Mucosa of rectum (tissue), 2 donors: ENCODE results near the gene RHOU.

ENCODE experiments used
- H3K27ac ChIP-seq, 2 donors: one replicate each; pipeline ENCODE4 v1.7.0; 2013; ENCODE audit warnings: inconsistent platforms in 2 of 2, low read depth in 2 of 2, low read length in 2 of 2
- H3K27me3 ChIP-seq, 2 donors: one replicate each; pipeline ENCODE4 v1.7.0; 2013; ENCODE audit warnings: low read length in 2 of 2; ENCODE audit not compliant: control insufficient read depth in 2 of 2, insufficient read depth in 2 of 2
- H3K36me3 ChIP-seq, 2 donors: one replicate each; pipeline ENCODE4 v1.7.0; 2013; ENCODE audit warnings: low read length in 2 of 2; ENCODE audit not compliant: control insufficient read depth in 2 of 2, insufficient read depth in 2 of 2
- H3K4me1 ChIP-seq, 2 donors: one replicate each; pipeline ENCODE4 v1.7.0; 2013; ENCODE audit warnings: low read length in 2 of 2, mild to moderate bottlenecking in 1 of 2; ENCODE audit not compliant: control insufficient read depth in 2 of 2, insufficient read depth in 2 of 2
- H3K4me3 ChIP-seq, 2 donors: one replicate each; pipeline ENCODE4 v1.7.0; 2013; ENCODE audit warnings: low read length in 2 of 2
- H3K9ac ChIP-seq, 2 donors: one replicate each; pipeline ENCODE4 v1.7.0; 2013; ENCODE audit warnings: low read length in 2 of 2, low read depth in 1 of 2, mild to moderate bottlenecking in 1 of 2
- H3K9me3 ChIP-seq, 2 donors: one replicate each; pipeline ENCODE4 v1.7.0; 2013; ENCODE audit warnings: low read length in 2 of 2; ENCODE audit not compliant: control insufficient read depth in 2 of 2
- donor health status: healthy.
- donor health status: Normal muscosa, but diverticular disease.

The RHOU gene

GRCh38 chr1:228745497-228745896 is 10.2 kb downstream of the RHOU start:
- Histone ChIP-seq H3K4me1 (no peaks in the 10 kb centered on the region), H3K9ac (no peak overlapping the region), H3K36me3 (peaks cover 14 to 26% of the 10 kb centered on the region in 2 donors), H3K27me3 (no peaks in the 10 kb centered on the region), H3K4me3 (no peak overlapping the region), H3K27ac (no peak overlapping the region), H3K9me3 (no peaks in the 10 kb centered on the region)

GRCh38 chr1:228747301-228747935 is 12.1 kb downstream of the RHOU start:
- no peak overlapping the region for H3K27ac ChIP-seq
- no peak overlapping the region for H3K4me3 ChIP-seq
- no peaks in the 10 kb centered on the region for H3K4me1 ChIP-seq
- H3K9ac ChIP-seq = no peak overlapping the region
- H3K9me3 ChIP-seq = no peaks in the 10 kb centered on the region
- H3K36me3 ChIP-seq = peaks cover 14 to 22% of the 10 kb centered on the region in 2 donors
- H3K27me3 ChIP-seq = no peaks in the 10 kb centered on the region

- Histone ChIP-seq H3K27me3 (no peaks in the 10 kb centered on the region), H3K4me3 (no peak overlapping the region), H3K27ac (no peak overlapping the region), H3K9ac (no peak overlapping the region), H3K4me1 (no peaks in the 10 kb centered on the region), H3K9me3 (no peaks in the 10 kb centered on the region), H3K36me3 (peaks cover 10 to 20% of the 10 kb centered on the region in 2 donors)
Measured at GRCh38 chr1:228748029-228748428, 12.8 kb downstream of the RHOU start.

- Histone ChIP-seq H3K9ac (no peak overlapping the region), H3K9me3 (no peaks in the 10 kb centered on the region), H3K27me3 (no peaks in the 10 kb centered on the region), H3K27ac (no peak overlapping the region), H3K36me3 (peaks cover 8 to 16% of the 10 kb centered on the region in 2 donors), H3K4me3 (no peak overlapping the region), H3K4me1 (no peaks in the 10 kb centered on the region)
Measured at GRCh38 chr1:228748431-228748830, 13.2 kb downstream of the RHOU start.

GRCh38 chr1:228749765-228750164 is 14.5 kb downstream of the RHOU start:
- Histone ChIP-seq H3K36me3 (peaks cover 0 to 5% of the 10 kb centered on the region in 2 donors), H3K9ac (no peak overlapping the region), H3K4me3 (no peak overlapping the region), H3K27me3 (no peaks in the 10 kb centered on the region), H3K9me3 (no peaks in the 10 kb centered on the region), H3K4me1 (no peaks in the 10 kb centered on the region), H3K27ac (no peak overlapping the region)

GRCh38 chr1:228750915-228751314 is 15.6 kb downstream of the RHOU start:
- Histone ChIP-seq H3K9me3 (no peaks in the 10 kb centered on the region), H3K36me3 (peaks cover 0 to 5% of the 10 kb centered on the region in 2 donors), H3K27ac (no peak overlapping the region), H3K4me1 (no peaks in the 10 kb centered on the region), H3K4me3 (no peak overlapping the region), H3K27me3 (no peaks in the 10 kb centered on the region), H3K9ac (no peak overlapping the region)

GRCh38 chr1:228751360-228752098 is 16.2 kb downstream of the RHOU start:
- Histone ChIP-seq H3K9ac (no peak overlapping the region), H3K27me3 (no peaks in the 10 kb centered on the region), H3K27ac (no peak overlapping the region), H3K36me3 (peaks cover 0 to 3% of the 10 kb centered on the region in 2 donors), H3K4me1 (no peaks in the 10 kb centered on the region), H3K4me3 (no peak overlapping the region), H3K9me3 (no peaks in the 10 kb centered on the region)

GRCh38 chr1:228752258-228752657 is 17.0 kb downstream of the RHOU start:
- Histone ChIP-seq H3K9me3 (no peaks in the 10 kb centered on the region), H3K27ac (no peak overlapping the region), H3K4me1 (no peaks in the 10 kb centered on the region), H3K27me3 (no peaks in the 10 kb centered on the region), H3K36me3 (no peaks in the 10 kb centered on the region), H3K9ac (no peak overlapping the region), H3K4me3 (no peak overlapping the region)

- H3K27ac ChIP-seq = no peak overlapping the region
- H3K27me3 ChIP-seq = no peaks in the 10 kb centered on the region
- H3K9me3 ChIP-seq = no peaks in the 10 kb centered on the region
- H3K4me1 ChIP-seq = no peaks in the 10 kb centered on the region
- H3K9ac ChIP-seq = no peak overlapping the region
- H3K4me3 ChIP-seq = no peak overlapping the region
- H3K36me3 ChIP-seq = no peaks in the 10 kb centered on the region
Measured at GRCh38 chr1:228752675-228753265, 17.5 kb downstream of the RHOU start.

- Histone ChIP-seq H3K36me3 (no peaks in the 10 kb centered on the region), H3K27ac (no peak overlapping the region), H3K9ac (no peak overlapping the region), H3K4me3 (no peak overlapping the region), H3K9me3 (no peaks in the 10 kb centered on the region), H3K4me1 (no peaks in the 10 kb centered on the region), H3K27me3 (no peaks in the 10 kb centered on the region)
Measured at GRCh38 chr1:228753287-228753686, 18.0 kb downstream of the RHOU start.
